ENCODE results near the gene HES1. TPM values are rescaled to one million over a fixed set of nuclear protein-coding genes. Genes with fewer than 3 reads are reported as not detected.

Gene HES1
- total RNA-seq, 4 donors from 2014 or later: 89.9 to 196 (median 104) TPM

DNA sequence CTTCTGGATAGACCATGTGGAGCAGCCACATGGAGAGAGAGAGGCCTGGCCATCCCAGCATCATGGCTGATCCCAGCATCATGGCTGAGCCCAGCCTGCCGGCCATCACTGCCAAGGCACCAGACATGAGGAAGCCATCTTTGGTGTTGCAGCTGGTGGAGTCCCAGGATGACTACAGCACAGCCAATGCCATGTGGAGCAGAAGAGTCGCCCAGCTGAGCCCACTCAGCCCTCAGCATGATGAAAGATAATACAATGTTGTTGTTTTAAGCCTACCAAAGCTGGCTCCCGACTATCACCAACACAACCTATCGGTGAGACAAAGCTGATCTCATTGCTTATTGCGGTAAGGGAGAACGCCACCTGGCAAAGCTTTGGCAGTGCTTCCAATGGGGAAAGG lies 18.4 kb downstream of the HES1 start:
- Histone ChIP-seq H3K9me3 (no peaks in the 10 kb centered on the region), H3K36me3 (no peaks in the 10 kb centered on the region), H3K27ac (no peak overlapping the region), H3K4me1 (peaks cover 0 to 11% (median 6%) of the 10 kb centered on the region in 4 donors), H3K4me3 (no peak overlapping the region), H3K27me3 (no peaks in the 10 kb centered on the region)
- TF ChIP-seq EP300 (IDR thresholded peaks at IDR 0.05; ENCODE audit: low read depth): no peak
- no peak for TF ChIP-seq POLR2AphosphoS5 (IDR thresholded peaks at IDR 0.05)
- TF ChIP-seq, protein P1, sequence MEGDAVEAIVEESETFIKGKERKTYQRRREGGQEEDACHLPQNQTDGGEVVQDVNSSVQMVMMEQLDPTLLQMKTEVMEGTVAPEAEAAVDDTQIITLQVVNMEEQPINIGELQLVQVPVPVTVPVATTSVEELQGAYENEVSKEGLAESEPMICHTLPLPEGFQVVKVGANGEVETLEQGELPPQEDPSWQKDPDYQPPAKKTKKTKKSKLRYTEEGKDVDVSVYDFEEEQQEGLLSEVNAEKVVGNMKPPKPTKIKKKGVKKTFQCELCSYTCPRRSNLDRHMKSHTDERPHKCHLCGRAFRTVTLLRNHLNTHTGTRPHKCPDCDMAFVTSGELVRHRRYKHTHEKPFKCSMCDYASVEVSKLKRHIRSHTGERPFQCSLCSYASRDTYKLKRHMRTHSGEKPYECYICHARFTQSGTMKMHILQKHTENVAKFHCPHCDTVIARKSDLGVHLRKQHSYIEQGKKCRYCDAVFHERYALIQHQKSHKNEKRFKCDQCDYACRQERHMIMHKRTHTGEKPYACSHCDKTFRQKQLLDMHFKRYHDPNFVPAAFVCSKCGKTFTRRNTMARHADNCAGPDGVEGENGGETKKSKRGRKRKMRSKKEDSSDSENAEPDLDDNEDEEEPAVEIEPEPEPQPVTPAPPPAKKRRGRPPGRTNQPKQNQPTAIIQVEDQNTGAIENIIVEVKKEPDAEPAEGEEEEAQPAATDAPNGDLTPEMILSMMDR (IDR thresholded peaks at IDR 0.05): no peak
- TF ChIP-seq POLR2A (IDR thresholded peaks at IDR 0.05): no peak
- 93 to 100% methylated on average over 1 to 6 of the region's 6 CpGs for WGBS, 2 donors (ENCODE audit: low coverage in 1 of 2)
- in situ Hi-C loops (cut with MboI; ENCODE audit: low pct_ligation_motif_present in 1 of 4, low pct_unique_long_range_greater_than_20kb in 1 of 4, low sequenced_read_pairs in 3 of 4) (no loop called here), intact Hi-C loops (cut with DNase I; ENCODE audit: low total_unique reads) (no loop called here)
- DNase-seq: no peak

DNA sequence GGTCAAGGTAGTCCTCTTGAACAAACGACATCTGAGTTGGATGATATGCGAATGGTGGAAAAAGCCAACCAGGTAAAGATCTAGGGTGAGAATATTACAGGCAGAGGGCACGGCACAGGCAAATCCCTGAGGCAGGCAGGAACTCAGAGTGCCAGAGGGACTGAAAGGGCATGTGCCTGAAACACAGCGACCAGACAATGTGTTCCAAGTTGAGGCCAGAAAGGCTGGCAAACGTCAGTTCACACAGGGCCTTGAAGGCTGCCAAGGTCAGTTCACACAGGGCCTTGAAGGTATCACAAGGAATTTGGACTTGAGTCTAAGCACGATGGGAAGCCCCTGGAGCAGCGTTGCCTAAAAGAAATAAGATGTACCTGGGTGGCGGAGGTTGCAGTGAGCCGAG lies 20.1 kb downstream of the HES1 start:
- no peak overlapping the region for H3K4me3 ChIP-seq
- H3K36me3 ChIP-seq: no peaks in the 10 kb centered on the region
- in situ Hi-C loops (cut with MboI; ENCODE audit: low pct_ligation_motif_present in 1 of 4, low pct_unique_long_range_greater_than_20kb in 1 of 4, low sequenced_read_pairs in 3 of 4) (no loop called here), intact Hi-C loops (cut with DNase I; ENCODE audit: low total_unique reads) (no loop called here)
- peaks cover 3 to 10% (median 9%) of the 10 kb centered on the region in 4 donors for H3K4me1 ChIP-seq
- TF ChIP-seq EP300 (IDR thresholded peaks at IDR 0.05; ENCODE audit: low read depth) (no peak), POLR2A (IDR thresholded peaks at IDR 0.05) (no peak), POLR2AphosphoS5 (IDR thresholded peaks at IDR 0.05) (no peak)
- TF ChIP-seq, protein P1 (IDR thresholded peaks at IDR 0.05): no peak
- H3K27me3 ChIP-seq: no peaks in the 10 kb centered on the region
- H3K9me3 ChIP-seq: no peaks in the 10 kb centered on the region
- DNase-seq: no peak
- 94 to 98% methylated on average over 6 to 9 of the region's 9 CpGs for WGBS, 2 donors (ENCODE audit: low coverage in 1 of 2)
- H3K27ac ChIP-seq: no peak overlapping the region

DNA sequence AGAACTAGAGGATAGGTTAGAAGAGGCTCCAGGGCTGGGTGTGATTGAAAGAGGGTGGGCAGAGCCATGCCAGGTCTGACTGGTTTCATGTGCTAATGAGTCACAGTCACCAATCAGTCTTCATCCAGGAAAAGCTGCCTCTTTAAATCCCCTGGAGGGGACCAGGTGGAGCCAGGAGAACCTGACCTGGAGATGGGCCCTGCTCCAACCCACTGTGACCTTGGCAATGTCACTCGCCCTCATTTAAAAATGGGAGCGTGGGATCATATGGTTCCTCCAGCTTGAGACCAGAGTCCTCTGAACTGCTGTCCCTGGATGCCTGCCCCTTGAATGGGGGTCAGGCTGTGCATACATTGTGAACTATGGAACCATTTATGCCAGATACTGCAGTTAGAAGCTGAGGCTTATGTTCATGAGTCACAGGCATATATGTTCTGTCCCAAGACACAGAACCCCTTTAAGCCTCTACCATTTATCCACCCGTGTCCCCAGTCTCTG lies 23.0 kb downstream of the HES1 start:
- DNase-seq: no peak
- in situ Hi-C loops (cut with MboI; ENCODE audit: low pct_ligation_motif_present in 1 of 4, low pct_unique_long_range_greater_than_20kb in 1 of 4, low sequenced_read_pairs in 3 of 4): no loop called here
- H3K4me1 ChIP-seq: peaks cover 4 to 26% (median 22%) of the 10 kb centered on the region in 4 donors

DNA sequence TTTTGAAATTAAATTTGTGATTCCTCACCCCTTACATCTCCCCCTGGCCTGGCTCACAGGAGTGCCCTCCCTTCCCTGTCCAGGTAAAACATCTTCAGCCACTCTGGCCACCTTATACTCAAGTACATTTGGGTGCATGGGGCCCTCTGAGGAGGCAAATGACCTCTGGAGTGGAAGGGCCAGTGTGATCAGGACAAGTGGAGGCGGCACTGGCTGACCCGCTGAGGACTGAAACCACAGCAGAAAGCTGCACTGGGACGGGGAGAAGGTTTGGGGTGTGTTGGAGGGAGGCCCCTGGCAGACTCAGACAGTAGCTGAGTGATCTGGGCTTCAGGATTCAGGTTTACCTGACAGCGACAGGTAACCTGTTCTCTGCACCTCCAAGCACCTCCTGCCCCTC lies 24.2 kb downstream of the HES1 start:
- intact Hi-C loops (cut with DNase I; ENCODE audit: low total_unique reads) (no loop called here), in situ Hi-C loops (cut with MboI; ENCODE audit: low pct_ligation_motif_present in 1 of 4, low pct_unique_long_range_greater_than_20kb in 1 of 4, low sequenced_read_pairs in 3 of 4) (no loop called here)
- TF ChIP-seq, protein P1 (IDR thresholded peaks at IDR 0.05): no peak
- no peak for TF ChIP-seq POLR2A (IDR thresholded peaks at IDR 0.05)
- no peak for TF ChIP-seq EP300 (IDR thresholded peaks at IDR 0.05; ENCODE audit: low read depth)
- no peak for TF ChIP-seq POLR2AphosphoS5 (IDR thresholded peaks at IDR 0.05)
- WGBS, 2 donors (ENCODE audit: low coverage in 1 of 2): 83 to 92% methylated on average over 3 to 4 of the region's 4 CpGs
- no peak overlapping the region for H3K4me3 ChIP-seq
- H3K9me3 ChIP-seq: no peaks in the 10 kb centered on the region
- no peak overlapping the region for H3K27ac ChIP-seq
- H3K4me1 ChIP-seq: peaks cover 4 to 28% (median 23%) of the 10 kb centered on the region in 4 donors
- no peak for DNase-seq
- no peaks in the 10 kb centered on the region for H3K36me3 ChIP-seq
- H3K27me3 ChIP-seq: no peaks in the 10 kb centered on the region

More for the DNA sequence above, 23.0 kb downstream of the HES1 start:
- H3K36me3 ChIP-seq: no peaks in the 10 kb centered on the region
- H3K4me3 ChIP-seq: no peak overlapping the region
- WGBS, 2 donors (ENCODE audit: low coverage in 1 of 2): 61 to 67% methylated on average over 1 to 3 of the region's 3 CpGs
- intact Hi-C loops (cut with DNase I; ENCODE audit: low total_unique reads): no loop called here
- no peaks in the 10 kb centered on the region for H3K27me3 ChIP-seq
- no peak overlapping the region for H3K27ac ChIP-seq
- TF ChIP-seq POLR2A (IDR thresholded peaks at IDR 0.05): no peak
- TF ChIP-seq EP300 (IDR thresholded peaks at IDR 0.05; ENCODE audit: low read depth): no peak
- TF ChIP-seq POLR2AphosphoS5 (IDR thresholded peaks at IDR 0.05): no peak
- TF ChIP-seq, protein P1 (IDR thresholded peaks at IDR 0.05): no peak
- H3K9me3 ChIP-seq: no peaks in the 10 kb centered on the region
